ENCODE measurements around the gene TROAP. TPM values are rescaled to one million over a fixed set of nuclear protein-coding genes. Genes with fewer than 3 reads are reported as not detected.
"Not testable (repeated sequence)": the region's sequence is repeated elsewhere in the genome, so short reads cannot be mapped to it uniquely, and the experiment has no call there.

Gene TROAP
- total RNA-seq, 1 donor from 2014 or later: 40.0 TPM

- H3K4me3 Mint-ChIP-seq: no peak overlapping the region
- no peaks in the 10 kb centered on the region for H3K9me3 Mint-ChIP-seq
- Histone ChIP-seq H3K4me2 (no peak overlapping the region), H3K9ac (no peak overlapping the region), H4K20me1 (ENCODE audit: low read depth) (no peaks in the 10 kb centered on the region), H3K4me3 (no peak overlapping the region), H3K27ac (no peak overlapping the region), H3K4me1 (no peaks in the 10 kb centered on the region), H3K79me2 (ENCODE audit: low read depth) (no peaks in the 10 kb centered on the region), H3K9me3 (ENCODE audit: low read depth) (no peaks in the 10 kb centered on the region), H3F3A (ENCODE audit: low read depth) (no peaks in the 10 kb centered on the region), H3K36me3 (no peaks in the 10 kb centered on the region), H2AFZ (replicated peaks) (no peak overlapping the region), H3K27me3 (peaks cover 18% of the 10 kb centered on the region)
- H3K4me1 Mint-ChIP-seq: no peaks in the 10 kb centered on the region
- no peak for DNase-seq (ENCODE audit: low spot score)
- H3K27ac Mint-ChIP-seq: no peak overlapping the region
- TF ChIP-seq EZH2phosphoT487 (IDR thresholded peaks at IDR 0.05) (no peak), CTCF (IDR thresholded peaks at IDR 0.05) (no peak), EZH2 (IDR thresholded peaks at IDR 0.05) (no peak)
- H3K27me3 Mint-ChIP-seq (ENCODE audit: insufficient read depth, low read depth): peaks cover 13% of the 10 kb centered on the region
- no peaks in the 10 kb centered on the region for H3K36me3 Mint-ChIP-seq
Measured at GRCh38 chr12:49309386-49309785, 13.7 kb upstream of the TROAP start.

- not testable (repeated sequence) for H2AFZ ChIP-seq (replicated peaks); H3K27me3 Mint-ChIP-seq (ENCODE audit: insufficient read depth, low read depth); H3K27ac Mint-ChIP-seq; H3K36me3 Mint-ChIP-seq; H3K27ac ChIP-seq; H3K36me3 ChIP-seq; DNase-seq (ENCODE audit: low spot score); H3K79me2 ChIP-seq (ENCODE audit: low read depth); H3K4me1 Mint-ChIP-seq; H3K9ac ChIP-seq; H3F3A ChIP-seq (ENCODE audit: low read depth); H3K4me1 ChIP-seq; H3K4me2 ChIP-seq; H3K4me3 ChIP-seq; H3K4me3 Mint-ChIP-seq; H4K20me1 ChIP-seq (ENCODE audit: low read depth); H3K9me3 Mint-ChIP-seq; H3K9me3 ChIP-seq (ENCODE audit: low read depth)
- peaks cover 17% of the 10 kb centered on the region for H3K27me3 ChIP-seq
Measured at GRCh38 chr12:49310451-49311000, 12.5 kb upstream of the TROAP start.

GRCh38 chr12:49314811-49315210 is 8.2 kb upstream of the TROAP start:
- Histone ChIP-seq H3K9me3 (ENCODE audit: low read depth) (no peaks in the 10 kb centered on the region), H3F3A (ENCODE audit: low read depth) (no peaks in the 10 kb centered on the region), H3K4me2 (no peak overlapping the region), H3K36me3 (no peaks in the 10 kb centered on the region), H3K27me3 (peaks cover 14% of the 10 kb centered on the region), H3K9ac (no peak overlapping the region), H4K20me1 (ENCODE audit: low read depth) (no peaks in the 10 kb centered on the region), H2AFZ (replicated peaks) (no peak overlapping the region), H3K79me2 (ENCODE audit: low read depth) (no peaks in the 10 kb centered on the region), H3K4me3 (no peak overlapping the region), H3K27ac (no peak overlapping the region), H3K4me1 (no peaks in the 10 kb centered on the region)
- TF ChIP-seq EZH2phosphoT487 (IDR thresholded peaks at IDR 0.05): no peak
- no peak for TF ChIP-seq CTCF (IDR thresholded peaks at IDR 0.05)
- TF ChIP-seq EZH2 (IDR thresholded peaks at IDR 0.05): no peak
- Mint-ChIP-seq H3K27me3 (ENCODE audit: insufficient read depth, low read depth) (peaks cover 6% of the 10 kb centered on the region), H3K27ac (no peak overlapping the region), H3K9me3 (no peaks in the 10 kb centered on the region), H3K36me3 (no peaks in the 10 kb centered on the region), H3K4me3 (no peak overlapping the region), H3K4me1 (no peaks in the 10 kb centered on the region)
- no peak for DNase-seq (ENCODE audit: low spot score)

- H3K36me3 Mint-ChIP-seq; H3K27me3 Mint-ChIP-seq (ENCODE audit: insufficient read depth, low read depth); H3K4me3 ChIP-seq; DNase-seq (ENCODE audit: low spot score); H3K9ac ChIP-seq; H3F3A ChIP-seq (ENCODE audit: low read depth); H3K4me1 ChIP-seq; H3K4me1 Mint-ChIP-seq; H4K20me1 ChIP-seq (ENCODE audit: low read depth); H3K27ac ChIP-seq; H3K79me2 ChIP-seq (ENCODE audit: low read depth); H3K27ac Mint-ChIP-seq; H3K36me3 ChIP-seq; H3K4me3 Mint-ChIP-seq; H3K9me3 Mint-ChIP-seq; H2AFZ ChIP-seq (replicated peaks); H3K4me2 ChIP-seq; H3K9me3 ChIP-seq (ENCODE audit: low read depth): not testable (repeated sequence)
- peaks cover 14% of the 10 kb centered on the region for H3K27me3 ChIP-seq
Measured at GRCh38 chr12:49317118-49317517, 5.9 kb upstream of the TROAP start.

- not testable (repeated sequence) for H3K4me3 ChIP-seq
Measured at GRCh38 chr12:49320411-49321103, 2.5 kb upstream of the TROAP start.

More at GRCh38 chr12:49320411-49321103, 2.5 kb upstream of the TROAP start:
- Histone ChIP-seq H3K27me3 (peaks cover 14% of the 10 kb centered on the region), H3F3A (ENCODE audit: low read depth) (peaks cover 11% of the 10 kb centered on the region), H3K79me2 (ENCODE audit: low read depth) (peaks cover 16% of the 10 kb centered on the region), H3K4me1 (peaks cover 13% of the 10 kb centered on the region)
- Mint-ChIP-seq H3K4me1 (peaks cover 21% of the 10 kb centered on the region), H3K4me3 (peak overlapping the region; percentile 19)
- H3K36me3 Mint-ChIP-seq; DNase-seq (ENCODE audit: low spot score); H3K9me3 Mint-ChIP-seq; H3K27ac Mint-ChIP-seq; H3K4me2 ChIP-seq; H3K36me3 ChIP-seq; H2AFZ ChIP-seq (replicated peaks); H4K20me1 ChIP-seq (ENCODE audit: low read depth); H3K9me3 ChIP-seq (ENCODE audit: low read depth); H3K9ac ChIP-seq; H3K27ac ChIP-seq; H3K27me3 Mint-ChIP-seq (ENCODE audit: insufficient read depth, low read depth): not testable (repeated sequence)

Measured in neural progenitor cell (in vitro differentiated cells).